GM21825 (cell line): Measurements from ENCODE around the gene FAM90A1.
"Not testable (repeated sequence)": the region's sequence is repeated elsewhere in the genome, so short reads cannot be mapped to it uniquely, and the experiment has no call there.

Experiments used
- ATAC-seq: cut with Tn5 transposase; IDR thresholded peaks from one replicate; pipeline ENCODE4 v1.9.1; 2021; ENCODE audit warnings: mild to moderate bottlenecking, moderate library complexity; ENCODE audit not compliant: unreplicated experiment

FAM90A1 gene

GRCh38 chr12:8172911-8173310, 54.5 kb downstream of the FAM90A1 start:
- ATAC-seq: not testable (repeated sequence)
